Ecto neural progenitor cell (in vitro differentiated cells): ENCODE results near the gene AKT2.

ENCODE experiments used
- DNase-seq: peaks from one replicate; pipeline ENCODE4 v3.0.0-alpha.2; 2018; ENCODE audit warnings: low spot score

The AKT2 gene

DNA sequence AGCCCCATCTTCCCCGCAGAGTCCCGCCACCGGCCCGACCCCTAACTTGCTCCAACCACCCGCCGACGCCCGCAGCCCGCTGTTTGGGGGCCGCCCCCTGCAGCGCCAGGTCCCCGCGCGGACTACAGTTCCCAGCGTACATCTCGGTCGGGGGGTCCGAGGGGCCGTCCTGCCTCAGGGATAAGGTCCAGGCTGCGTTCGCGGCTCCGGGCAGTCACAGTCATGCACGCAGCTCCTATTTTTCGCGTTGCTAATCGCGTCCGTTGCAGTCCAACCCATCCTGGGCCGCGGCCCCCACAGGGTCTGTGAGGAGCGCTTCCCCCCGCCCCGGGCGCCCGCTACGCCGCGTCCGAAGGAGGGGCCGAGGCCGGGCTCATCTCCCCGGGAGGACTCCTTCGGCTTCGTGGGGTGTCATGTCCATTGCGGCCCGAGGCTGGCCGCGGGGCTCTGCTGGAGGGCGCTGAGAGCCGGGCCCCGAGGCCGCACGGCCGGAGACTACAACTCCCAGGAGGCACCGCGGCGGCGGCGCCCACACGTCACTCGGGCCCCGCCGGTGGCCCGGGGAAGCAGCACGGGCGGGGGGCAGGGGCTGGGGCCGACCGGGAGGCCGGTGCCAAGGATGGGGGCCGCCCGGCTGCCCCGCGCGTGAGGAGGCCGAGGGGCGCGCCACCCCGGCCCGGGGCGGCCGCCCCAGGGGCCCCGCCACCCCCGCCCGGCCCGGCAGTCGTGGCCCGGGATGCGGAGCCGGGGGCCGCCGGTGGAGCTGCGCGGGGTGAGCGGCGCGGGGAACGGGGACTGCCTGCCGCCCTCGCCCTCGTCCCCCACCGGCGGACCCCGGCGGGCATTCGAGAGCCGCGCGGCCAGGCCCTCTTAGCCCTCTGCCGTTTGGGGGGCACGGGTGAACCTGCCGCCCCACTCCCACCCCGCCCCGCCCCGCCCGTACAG, 94.0 kb downstream of the AKT2 start, which contains the start of gene MAP3K10:
MAP3K10 (plus strand) TSS at position 536 of the 945 bp plus-strand sequence. CDS start 606 bp downstream, outside the sequence.
- DNase-seq = peak; percentile 83

DNA sequence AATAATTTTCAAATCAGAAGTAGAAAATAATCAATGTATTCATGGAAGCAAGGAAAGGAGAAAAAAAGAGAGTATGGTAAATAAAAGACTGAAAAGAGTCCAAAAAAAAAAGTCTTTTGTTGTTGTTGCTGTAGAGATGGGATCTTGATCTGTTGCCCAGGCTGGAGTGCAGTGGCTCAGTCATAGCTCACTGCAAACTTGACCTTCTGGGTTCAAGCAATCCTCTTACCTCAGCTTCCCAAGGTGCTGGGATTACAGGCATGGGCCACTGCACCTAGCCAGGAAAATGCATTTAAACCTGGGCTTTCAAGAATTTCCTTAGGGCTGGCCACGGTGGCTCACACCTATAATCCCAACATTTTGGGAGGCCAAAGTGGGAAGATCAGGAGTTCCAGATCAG, 100.9 kb downstream of the AKT2 start:
- DNase-seq = no peak
